Erythroblast (primary cell): ENCODE results near the gene VPS39.

Experiments used
- GATA1 ChIP-seq: IDR thresholded peaks from 2 replicates; pipeline ENCODE4 v1.6.1; 2011; ENCODE audit warnings: low read depth, mild to moderate bottlenecking, control low read depth, low read length, moderate library complexity
- POLR2A ChIP-seq: IDR thresholded peaks from 2 replicates; pipeline ENCODE4 v1.6.1; 2011; ENCODE audit warnings: mild to moderate bottlenecking, low read length

- TF ChIP-seq POLR2A: no peak
- TF ChIP-seq GATA1: no peak
These were observed 60.7 kb downstream of the VPS39 start for GRCh38 chr15:42147431-42147735.
